ENCODE measurements around the gene FH.
A peak's percentile ranks its signal among the peaks of the same experiment; 100 is the strongest.

Gene FH

GRCh38 chr1:241519308-241520079, at the start of gene FH:
TSS of gene FH (minus strand) at chr1:241519755. CDS start at chr1:241519722, 33 bp downstream.
- DNase-seq, result peak; percentile 90

GRCh38 chr1:241560849-241561187, 41.3 kb upstream of the FH start:
- no peak for DNase-seq

- no peak for DNase-seq
Observed at GRCh38 chr1:241560146-241560848, 40.7 kb upstream of the FH start.

- DNase-seq, result no peak
Observed at GRCh38 chr1:241557551-241558193, 38.1 kb upstream of the FH start.

- no peak for DNase-seq
Observed at GRCh38 chr1:241557031-241557430, 37.5 kb upstream of the FH start.

- DNase-seq, result no peak
Observed at GRCh38 chr1:241555526-241555925, 36.0 kb upstream of the FH start.

GRCh38 chr1:241553886-241554592, 34.5 kb upstream of the FH start:
- DNase-seq, result no peak

- peak; percentile 18 for DNase-seq
Observed at GRCh38 chr1:241551759-241552638, 32.4 kb upstream of the FH start.

- no peak for DNase-seq
Observed at GRCh38 chr1:241550318-241550717, 30.8 kb upstream of the FH start.

GRCh38 chr1:241548008-241548407, 28.5 kb upstream of the FH start:
- no peak for DNase-seq

- no peak for DNase-seq
Observed at GRCh38 chr1:241542199-241542907, 22.8 kb upstream of the FH start.

- DNase-seq, result no peak
Observed at GRCh38 chr1:241536969-241537368, 17.4 kb upstream of the FH start.

GRCh38 chr1:241536304-241536703, 16.7 kb upstream of the FH start:
- no peak for DNase-seq

GRCh38 chr1:241533326-241534115, 14.0 kb upstream of the FH start:
- no peak for DNase-seq

- DNase-seq, result no peak
Observed at GRCh38 chr1:241532864-241533263, 13.3 kb upstream of the FH start.

- no peak for DNase-seq
Observed at GRCh38 chr1:241532162-241532531, 12.6 kb upstream of the FH start, which contains the start of gene KMO. TSS of gene KMO (plus strand) at chr1:241532378. CDS start at chr1:241532445, 67 bp downstream.

GRCh38 chr1:241531195-241532161, 11.9 kb upstream of the FH start:
- DNase-seq, result no peak

GRCh38 chr1:241527146-241527545, 7.6 kb upstream of the FH start:
- no peak for DNase-seq

GRCh38 chr1:241525026-241525425, 5.5 kb upstream of the FH start:
- DNase-seq, result no peak

GRCh38 chr1:241521718-241522117, 2.2 kb upstream of the FH start:
- DNase-seq, result no peak

Measured in activated effector memory CD4-positive, alpha-beta T cell treated with Interleukin-2 at 50 U/mL for 16 hours (primary cell).